ENCODE measurements around the gene ST8SIA4.

ST8SIA4 gene

GRCh38 chr5:100877274-100877673, 25.8 kb downstream of the ST8SIA4 start:
- POLR2A ChIA-PET: no interaction called here
- no peak for DNase-seq (ENCODE audit: extremely low spot score)
- no peak for TF ChIP-seq L3MBTL2 (conservative IDR thresholded peaks at IDR 0.05)
- CTCF ChIA-PET: no interaction called here

- DNase-seq (ENCODE audit: extremely low spot score): no peak
- ChIA-PET POLR2A (no interaction called here), CTCF (interaction anchor here (0.6 to 0.7 kb wide), 2 partner anchors 30 to 294 kb away, joined by 3 read pairs; partner anchors contain the start of gene ST8SIA4)
- TF ChIP-seq SUZ12 (IDR thresholded peaks at IDR 0.05): no peak
Measured at GRCh38 chr5:100872408-100873190, 30.5 kb downstream of the ST8SIA4 start.

GRCh38 chr5:100867039-100867562, 36.0 kb downstream of the ST8SIA4 start:
- TF ChIP-seq NFRKB (IDR thresholded peaks at IDR 0.05) (no peak), L3MBTL2 (conservative IDR thresholded peaks at IDR 0.05) (no peak), CTBP1 (IDR thresholded peaks at IDR 0.05; ENCODE audit: borderline replicate concordance) (no peak), ZNF384 (IDR thresholded peaks at IDR 0.05) (no peak), HDGF (IDR thresholded peaks at IDR 0.05; ENCODE audit: borderline replicate concordance) (no peak)
- ChIA-PET POLR2A (no interaction called here), CTCF (no interaction called here)
- no peak for DNase-seq (ENCODE audit: extremely low spot score)

DNA sequence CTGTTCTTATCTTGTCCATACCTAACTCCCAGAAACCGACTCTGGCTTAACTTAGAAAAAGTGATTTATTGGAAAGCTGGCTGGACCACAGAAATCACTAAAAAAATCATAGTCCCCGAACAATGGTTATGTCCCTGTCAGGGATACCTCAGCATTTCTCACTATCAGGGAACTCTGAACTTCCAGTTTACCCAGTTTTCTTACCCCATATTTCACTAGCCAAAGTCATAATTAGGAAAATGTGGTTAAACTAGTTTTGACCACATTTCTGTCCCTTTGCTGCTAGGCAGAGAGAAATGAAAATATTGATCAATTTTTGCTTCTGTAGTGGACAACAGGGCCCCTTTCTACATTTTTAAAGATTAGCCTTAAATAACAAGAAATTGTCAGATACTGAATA, 38.2 kb downstream of the ST8SIA4 start:
- POLR2A ChIA-PET: no interaction called here
- TF ChIP-seq HDGF (IDR thresholded peaks at IDR 0.05; ENCODE audit: borderline replicate concordance) (no peak), PKNOX1 (IDR thresholded peaks at IDR 0.05) (no peak), NFRKB (IDR thresholded peaks at IDR 0.05) (no peak), CTBP1 (IDR thresholded peaks at IDR 0.05; ENCODE audit: borderline replicate concordance) (no peak), ARNT (IDR thresholded peaks at IDR 0.05) (no peak)
- DNase-seq (ENCODE audit: extremely low spot score): no peak
- CTCF ChIA-PET: interaction anchor here (0.6 kb wide), 1 partner anchor 515 kb away, joined by 3 read pairs; no protein-coding TSS in a partner anchor

DNA sequence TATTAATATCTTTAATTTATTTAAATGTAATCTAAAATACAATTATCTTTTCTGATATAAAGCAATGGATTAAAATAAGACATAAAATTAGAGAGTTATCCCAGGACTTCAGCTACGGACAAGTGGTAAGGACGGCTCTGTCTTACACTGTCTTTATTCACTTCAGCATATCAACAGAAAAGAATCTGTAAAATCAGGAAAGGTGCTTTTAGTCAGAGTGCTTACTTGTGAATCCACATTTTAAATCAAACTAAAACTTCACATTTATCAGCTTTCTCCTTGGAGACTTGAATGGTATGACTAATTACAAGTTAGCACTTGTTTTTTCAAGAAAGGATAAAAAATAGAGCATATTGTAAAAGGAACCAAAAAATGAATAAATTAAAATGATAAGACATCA, 39.3 kb downstream of the ST8SIA4 start:
- POLR2A ChIA-PET: no interaction called here
- CTCF ChIA-PET: no interaction called here
- TF ChIP-seq L3MBTL2 (conservative IDR thresholded peaks at IDR 0.05) (no peak), HDGF (IDR thresholded peaks at IDR 0.05; ENCODE audit: borderline replicate concordance) (no peak), PKNOX1 (IDR thresholded peaks at IDR 0.05) (no peak), NFRKB (IDR thresholded peaks at IDR 0.05) (no peak), ELF4 (IDR thresholded peaks at IDR 0.05) (no peak), ARNT (IDR thresholded peaks at IDR 0.05) (no peak), SUZ12 (IDR thresholded peaks at IDR 0.05) (no peak), FOXA1 (IDR thresholded peaks at IDR 0.05) (no peak), TARDBP (IDR thresholded peaks at IDR 0.05) (no peak), LEF1 (IDR thresholded peaks at IDR 0.05; ENCODE audit: borderline replicate concordance) (no peak), FOXM1 (IDR thresholded peaks at IDR 0.05; ENCODE audit: borderline replicate concordance) (no peak), CTBP1 (IDR thresholded peaks at IDR 0.05; ENCODE audit: borderline replicate concordance) (no peak), ZNF384 (IDR thresholded peaks at IDR 0.05) (no peak), BHLHE40 (IDR thresholded peaks at IDR 0.05; ENCODE audit: borderline replicate concordance) (no peak), SP1 (IDR thresholded peaks at IDR 0.05) (no peak), FOXK2 (IDR thresholded peaks at IDR 0.05) (no peak)
- no peak for DNase-seq (ENCODE audit: extremely low spot score)

DNA sequence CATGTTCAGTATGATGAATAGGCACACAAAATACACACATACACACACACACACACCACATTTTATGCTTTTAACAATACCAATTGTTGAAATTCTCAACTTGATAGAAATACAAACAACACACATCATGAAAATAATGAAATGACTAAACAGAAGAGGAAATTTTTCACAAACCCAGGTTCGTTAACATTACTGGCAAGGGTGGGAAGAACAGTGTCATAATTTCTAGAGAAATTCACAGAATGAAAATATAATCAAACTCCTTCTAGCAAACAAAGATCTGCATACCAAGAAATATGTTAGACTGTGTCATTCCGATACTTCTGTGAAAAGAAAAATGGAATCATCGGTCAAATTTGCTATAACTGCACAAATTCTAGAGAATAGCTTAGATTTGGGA, 41.9 kb downstream of the ST8SIA4 start:
- ChIA-PET CTCF (no interaction called here), POLR2A (no interaction called here)
- TF ChIP-seq SP1 (IDR thresholded peaks at IDR 0.05) (no peak), LEF1 (IDR thresholded peaks at IDR 0.05; ENCODE audit: borderline replicate concordance) (no peak), TARDBP (IDR thresholded peaks at IDR 0.05) (no peak)
- no peak for DNase-seq (ENCODE audit: extremely low spot score)

DNA sequence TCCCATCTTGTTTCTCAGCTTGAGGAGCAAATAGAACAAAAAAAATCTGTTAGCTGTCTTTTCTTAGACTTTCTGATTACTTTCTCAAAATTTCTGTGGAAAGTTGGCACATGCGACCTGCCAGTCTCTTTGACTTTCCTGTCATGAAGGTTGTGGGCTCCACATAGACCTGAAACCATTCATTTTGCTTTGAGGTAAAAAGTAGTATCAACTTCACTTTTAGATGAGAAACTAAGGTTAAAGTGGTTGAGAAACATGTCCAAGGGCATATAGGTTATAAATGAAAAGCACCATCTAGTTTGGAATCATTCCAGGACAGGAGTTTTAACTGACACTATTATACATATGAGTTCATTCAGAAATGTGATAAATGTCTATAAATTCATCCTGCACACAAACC, 42.7 kb downstream of the ST8SIA4 start:
- no peak for DNase-seq (ENCODE audit: extremely low spot score)
- POLR2A ChIA-PET: no interaction called here
- CTCF ChIA-PET: no interaction called here
- TF ChIP-seq TARDBP (IDR thresholded peaks at IDR 0.05) (no peak), SUZ12 (IDR thresholded peaks at IDR 0.05) (no peak), BHLHE40 (IDR thresholded peaks at IDR 0.05; ENCODE audit: borderline replicate concordance) (no peak), FOXA1 (IDR thresholded peaks at IDR 0.05) (no peak), HDGF (IDR thresholded peaks at IDR 0.05; ENCODE audit: borderline replicate concordance) (no peak), ELF4 (IDR thresholded peaks at IDR 0.05) (no peak), SP1 (IDR thresholded peaks at IDR 0.05) (no peak), L3MBTL2 (conservative IDR thresholded peaks at IDR 0.05) (no peak), CTBP1 (IDR thresholded peaks at IDR 0.05; ENCODE audit: borderline replicate concordance) (no peak), FOXM1 (IDR thresholded peaks at IDR 0.05; ENCODE audit: borderline replicate concordance) (no peak)

- ChIA-PET CTCF (no interaction called here), POLR2A (no interaction called here)
- TF ChIP-seq FOXA1 (IDR thresholded peaks at IDR 0.05): no peak
- no peak for TF ChIP-seq CTBP1 (IDR thresholded peaks at IDR 0.05; ENCODE audit: borderline replicate concordance)
- TF ChIP-seq SUZ12 (IDR thresholded peaks at IDR 0.05): no peak
- no peak for TF ChIP-seq NFRKB (IDR thresholded peaks at IDR 0.05)
- TF ChIP-seq L3MBTL2 (conservative IDR thresholded peaks at IDR 0.05): no peak
- TF ChIP-seq SP1 (IDR thresholded peaks at IDR 0.05): no peak
- no peak for TF ChIP-seq ARNT (IDR thresholded peaks at IDR 0.05)
- no peak for TF ChIP-seq ZNF384 (IDR thresholded peaks at IDR 0.05)
- no peak for DNase-seq (ENCODE audit: extremely low spot score)
Measured at GRCh38 chr5:100858987-100859545, 44.0 kb downstream of the ST8SIA4 start.
